ENCODE data around the gene WDR41.

GRCh38 chr5:77420940-77421339 lies 71.2 kb downstream of the WDR41 start:
- no peak for TF ChIP-seq CTCF (IDR thresholded peaks at IDR 0.05)
- TF ChIP-seq POLR2A (IDR thresholded peaks at IDR 0.05) = no peak

Data from right lobe of liver (tissue), 4 donors.